ENCODE results near the gene MMP17. TPM values are rescaled to one million over a fixed set of nuclear protein-coding genes. Genes with fewer than 3 reads are reported as not detected.
"Not testable (repeated sequence)": the region's sequence is repeated elsewhere in the genome, so short reads cannot be mapped to it uniquely, and the experiment has no call there.

Gene MMP17
- total RNA-seq, 2 experiments from 2014 or later, result 0.17 to 0.27 TPM

DNA sequence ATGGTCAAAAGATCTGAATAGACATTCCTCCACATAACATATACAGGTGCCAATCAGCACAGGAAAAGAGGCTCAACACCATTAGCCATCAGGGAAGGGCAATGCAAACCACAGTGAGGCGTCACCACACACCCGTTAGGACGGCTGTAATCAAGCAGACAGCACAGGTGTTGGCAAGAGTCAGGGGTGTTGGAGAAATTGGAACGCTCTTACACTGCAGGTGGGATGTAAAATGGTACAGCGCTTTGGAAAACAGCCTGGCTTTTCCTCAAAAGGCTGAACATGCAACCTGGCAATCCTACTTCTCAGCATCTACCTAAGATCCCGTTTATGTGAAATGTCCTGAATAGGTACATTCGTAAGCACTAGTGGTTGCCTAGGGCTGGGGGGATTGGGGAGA, 21.5 kb upstream of the MMP17 start:
- Histone ChIP-seq H3K27me3 (ENCODE audit: control insufficient read depth in 1 of 2, insufficient read depth in 2 of 2, low read length in 2 of 2) (no peaks in the 10 kb centered on the region), H3K27ac (ENCODE audit: low read depth in 1 of 2, low read length in 2 of 2) (no peak overlapping the region), H3K36me3 (ENCODE audit: insufficient read depth, low read length) (peaks cover 7% of the 10 kb centered on the region), H3K4me1 (ENCODE audit: insufficient read depth, low read length) (no peaks in the 10 kb centered on the region), H3K9me3 (ENCODE audit: control insufficient read depth in 1 of 2, insufficient read depth in 1 of 2, low read length in 2 of 2) (peaks cover 0 to 22% of the 10 kb centered on the region in 2 experiments), H3K4me3 (ENCODE audit: low read length) (no peak overlapping the region)
- Mint-ChIP-seq H3K27ac (no peak overlapping the region), H3K4me3 (no peak overlapping the region), H3K27me3 (no peaks in the 10 kb centered on the region), H3K4me1 (ENCODE audit: low read depth) (no peaks in the 10 kb centered on the region), H3K36me3 (ENCODE audit: low read depth) (peaks cover 6% of the 10 kb centered on the region), H3K9me3 (peaks cover 3% of the 10 kb centered on the region)
- DNase-seq (no peak), ATAC-seq (ENCODE audit: poor library complexity) (no peak)
- POLR2A ChIA-PET, result no interaction called here
- CTCF ChIA-PET, result no interaction called here
- intact Hi-C loops (cut with DNase I, micrococcal nuclease), result no loop called here
- TF ChIP-seq, protein P1, sequence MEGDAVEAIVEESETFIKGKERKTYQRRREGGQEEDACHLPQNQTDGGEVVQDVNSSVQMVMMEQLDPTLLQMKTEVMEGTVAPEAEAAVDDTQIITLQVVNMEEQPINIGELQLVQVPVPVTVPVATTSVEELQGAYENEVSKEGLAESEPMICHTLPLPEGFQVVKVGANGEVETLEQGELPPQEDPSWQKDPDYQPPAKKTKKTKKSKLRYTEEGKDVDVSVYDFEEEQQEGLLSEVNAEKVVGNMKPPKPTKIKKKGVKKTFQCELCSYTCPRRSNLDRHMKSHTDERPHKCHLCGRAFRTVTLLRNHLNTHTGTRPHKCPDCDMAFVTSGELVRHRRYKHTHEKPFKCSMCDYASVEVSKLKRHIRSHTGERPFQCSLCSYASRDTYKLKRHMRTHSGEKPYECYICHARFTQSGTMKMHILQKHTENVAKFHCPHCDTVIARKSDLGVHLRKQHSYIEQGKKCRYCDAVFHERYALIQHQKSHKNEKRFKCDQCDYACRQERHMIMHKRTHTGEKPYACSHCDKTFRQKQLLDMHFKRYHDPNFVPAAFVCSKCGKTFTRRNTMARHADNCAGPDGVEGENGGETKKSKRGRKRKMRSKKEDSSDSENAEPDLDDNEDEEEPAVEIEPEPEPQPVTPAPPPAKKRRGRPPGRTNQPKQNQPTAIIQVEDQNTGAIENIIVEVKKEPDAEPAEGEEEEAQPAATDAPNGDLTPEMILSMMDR (IDR thresholded peaks at IDR 0.05), result no peak

DNA sequence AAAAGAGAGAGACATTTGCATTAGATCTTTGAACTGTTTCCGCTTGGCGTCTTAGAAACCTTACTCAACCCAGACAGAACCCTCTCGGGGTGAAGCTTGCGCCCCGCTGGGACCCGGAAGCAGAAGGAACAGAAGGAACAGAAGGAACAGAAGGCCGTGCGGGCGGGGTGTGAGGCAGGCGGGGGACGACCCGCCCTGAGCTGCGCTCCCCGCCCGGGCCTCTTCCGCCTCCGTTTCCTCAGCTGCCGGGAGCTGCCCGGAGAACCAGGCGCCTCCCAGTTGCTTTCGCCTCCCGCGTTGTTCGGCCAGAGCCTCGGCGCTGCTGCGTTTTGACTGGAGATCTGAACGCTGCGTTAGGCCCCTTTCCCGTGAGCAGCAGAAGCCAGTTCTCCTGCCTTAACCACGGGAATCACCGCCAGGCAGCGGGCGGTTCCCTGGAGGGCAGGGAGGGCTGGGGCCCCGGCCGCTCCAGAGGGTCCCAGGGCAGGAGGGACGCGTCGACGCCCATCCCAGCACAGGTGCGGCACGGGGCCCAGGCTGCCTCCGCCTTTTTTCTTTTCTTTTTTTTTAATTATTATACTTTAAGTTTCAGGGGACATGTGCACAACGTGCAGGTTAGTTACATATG, 19.3 kb upstream of the MMP17 start:
- ATAC-seq (ENCODE audit: poor library complexity) (peak; percentile 73), DNase-seq (peak in 8 of 14 experiments; percentile 22 to 73 (median 48))
- ChIA-PET CTCF (no interaction called here), POLR2A (no interaction called here)
- peak overlapping the region; percentile 54 for H3K4me3 ChIP-seq (ENCODE audit: low read length)
- Mint-ChIP-seq H3K4me1 (ENCODE audit: low read depth) (no peaks in the 10 kb centered on the region), H3K27ac (peak overlapping the region; percentile 47), H3K36me3 (ENCODE audit: low read depth) (peaks cover 5% of the 10 kb centered on the region), H3K4me3 (peak overlapping the region; percentile 77), H3K9me3 (peaks cover 7% of the 10 kb centered on the region), H3K27me3 (no peaks in the 10 kb centered on the region)
- intact Hi-C loops (cut with DNase I, micrococcal nuclease), result no loop called here
- no peaks in the 10 kb centered on the region for H3K36me3 ChIP-seq (ENCODE audit: insufficient read depth, low read length)
- H3K27ac ChIP-seq (ENCODE audit: low read depth in 1 of 2, low read length in 2 of 2), result no peak overlapping the region
- peaks cover 0 to 34% of the 10 kb centered on the region in 2 experiments for H3K9me3 ChIP-seq (ENCODE audit: control insufficient read depth in 1 of 2, insufficient read depth in 1 of 2, low read length in 2 of 2)
- no peaks in the 10 kb centered on the region for H3K4me1 ChIP-seq (ENCODE audit: insufficient read depth, low read length)
- TF ChIP-seq, protein P1 (IDR thresholded peaks at IDR 0.05), result no peak
- no peaks in the 10 kb centered on the region for H3K27me3 ChIP-seq (ENCODE audit: control insufficient read depth in 1 of 2, insufficient read depth in 2 of 2, low read length in 2 of 2)

GRCh38 chr12:131809476-131810254, 18.5 kb upstream of the MMP17 start:
- H3K9me3 Mint-ChIP-seq; H3K36me3 Mint-ChIP-seq (ENCODE audit: low read depth); intact Hi-C loops (cut with DNase I, micrococcal nuclease); DNase-seq; H3K27me3 ChIP-seq (ENCODE audit: control insufficient read depth in 1 of 2, insufficient read depth in 2 of 2, low read length in 2 of 2); H3K27ac Mint-ChIP-seq; H3K27ac ChIP-seq (ENCODE audit: low read depth in 1 of 2, low read length in 2 of 2); H3K4me1 ChIP-seq (ENCODE audit: insufficient read depth, low read length); H3K36me3 ChIP-seq (ENCODE audit: insufficient read depth, low read length); ATAC-seq (ENCODE audit: poor library complexity); H3K27me3 Mint-ChIP-seq; H3K4me1 Mint-ChIP-seq (ENCODE audit: low read depth); POLR2A ChIA-PET; H3K4me3 Mint-ChIP-seq; H3K4me3 ChIP-seq (ENCODE audit: low read length); CTCF ChIA-PET: not testable (repeated sequence)
- peaks cover 0 to 34% of the 10 kb centered on the region in 2 experiments for H3K9me3 ChIP-seq (ENCODE audit: control insufficient read depth in 1 of 2, insufficient read depth in 1 of 2, low read length in 2 of 2)
